Measurements from ENCODE around the gene CDH24. TPM values are rescaled to one million over a fixed set of nuclear protein-coding genes. Genes with fewer than 3 reads are reported as not detected.

The CDH24 gene
- total and polyA plus RNA-seq, 2 of the 13 experiments (the other 11 are each of a cell fraction or from before 2014, with no cell fraction given): 0.69 to 0.99 TPM

- Histone ChIP-seq H3K4me1 (ENCODE audit: insufficient read depth, low read length) (peaks cover 54% of the 10 kb centered on the region), H3K9ac (ENCODE audit: insufficient read depth, low read depth, low read length) (no peak overlapping the region), H3K27ac (ENCODE audit: extremely low read length, insufficient read depth, low read length) (no peak overlapping the region), H3K4me3 (replicated peaks in 1 of 3; ENCODE audit: insufficient read depth in 1 of 3, low read depth in 2 of 3, low read length in 3 of 3) (no peak overlapping the region), H3K27me3 (ENCODE audit: control insufficient read depth in 1 of 2, insufficient read depth in 2 of 2, low read length in 2 of 2) (no peaks in the 10 kb centered on the region; a peak in 1 of 5 replicates), H3K36me3 (replicated peaks in 1 of 2; ENCODE audit: control insufficient read depth in 1 of 2, insufficient read depth in 2 of 2, low read length in 2 of 2) (peaks cover 31 to 51% of the 10 kb centered on the region in 2 experiments), H3K4me2 (ENCODE audit: low read depth, low read length) (no peak overlapping the region), H4K20me1 (ENCODE audit: insufficient read depth, low read length) (0 out of 2 replicates have a peak, but pooled peaks cover 2% of the 10 kb centered on the region), H2AFZ (ENCODE audit: low read length) (no peak overlapping the region), H3K79me2 (ENCODE audit: insufficient read depth, low read length) (peaks cover 49% of the 10 kb centered on the region), H3K9me3 (ENCODE audit: low read length) (no peaks in the 10 kb centered on the region)
- no peak for ATAC-seq
- no peak for FAIRE-seq
- POLR2A ChIA-PET: interaction anchor here (0.9 to 15.1 kb wide), 4 partner anchors 9 to 61 kb away, joined by 3 to 203 read pairs (median 4); no protein-coding TSS in a partner anchor
- in situ Hi-C loops (cut with HindIII; ENCODE audit: extremely low pct_ligation_motif_present, low pct_unique_long_range_greater_than_20kb) (no loop called here), intact Hi-C loops (cut with micrococcal nuclease; ENCODE audit: unreplicated experiment) (no loop called here)
- TF ChIP-seq SNAPC2 (CRISPR knock-in tag; IDR thresholded peaks at IDR 0.05) (no peak), SYNCRIP (IDR thresholded peaks at IDR 0.05; ENCODE audit: insufficient read depth, low read depth, low read length) (no peak), HNF4G (IDR thresholded peaks at IDR 0.05; ENCODE audit: borderline replicate concordance, low read depth, low read length) (no peak), HNF4G (CRISPR knock-in tag; IDR thresholded peaks at IDR 0.05; ENCODE audit: borderline replicate concordance, low read depth) (no peak), ESRRA (CRISPR knock-in tag; IDR thresholded peaks at IDR 0.05; ENCODE audit: low read depth) (no peak), ERF (CRISPR knock-in tag; IDR thresholded peaks at IDR 0.05) (no peak), REXO4 (CRISPR knock-in tag; IDR thresholded peaks at IDR 0.05; ENCODE audit: borderline replicate concordance) (no peak), ZNF460 (CRISPR knock-in tag; IDR thresholded peaks at IDR 0.05; ENCODE audit: borderline replicate concordance) (no peak), SIX1 (CRISPR knock-in tag; IDR thresholded peaks at IDR 0.05; ENCODE audit: borderline replicate concordance) (no peak), RORA (CRISPR knock-in tag; IDR thresholded peaks at IDR 0.05) (0 out of 2 replicates have a peak, but pooled peaks have one; percentile 49), POLR2A (IDR thresholded peaks at IDR 0.05; ENCODE audit: insufficient read depth in 1 of 2, low read depth in 2 of 2, low read length in 2 of 2) (0 out of 4 replicates have a peak, but pooled peaks of 1 of the 2 experiments have one; percentile 15), ZBTB43 (CRISPR knock-in tag; conservative IDR thresholded peaks at IDR 0.05) (no peak), ZNF12 (CRISPR knock-in tag; IDR thresholded peaks at IDR 0.05) (no peak), SMAD9 (CRISPR knock-in tag; IDR thresholded peaks at IDR 0.05) (no peak), PRDM10 (CRISPR knock-in tag; IDR thresholded peaks at IDR 0.05; ENCODE audit: low read depth) (no peak), ZNF614 (CRISPR knock-in tag; IDR thresholded peaks at IDR 0.05; ENCODE audit: borderline replicate concordance) (no peak), RBM22 (optimal IDR thresholded peaks at IDR 0.05; ENCODE audit: low read length) (peak; percentile 73), ZNF264 (CRISPR knock-in tag; IDR thresholded peaks at IDR 0.05) (no peak), RBFOX2 (IDR thresholded peaks at IDR 0.05; ENCODE audit: low read depth, low read length) (peak; percentile 59; the same call in 1 of the 2 replicates), ZBTB26 (CRISPR knock-in tag; IDR thresholded peaks at IDR 0.05; ENCODE audit: borderline replicate concordance) (no peak), POLR2G (IDR thresholded peaks at IDR 0.05; ENCODE audit: low read depth, low read length) (peak; percentile 49)
- 98% methylated on average over 4 of the region's 4 CpGs for WGBS (ENCODE audit: low lambda C conversion rate)
- CTCF ChIA-PET (ENCODE audit: low intra/inter-chr PET ratio, low total read pairs): no interaction called here
- DNase-seq (ENCODE audit: low spot score): no peak
- BruUV-seq (replicated peaks): TSS peak; percentile 32
These were observed 26.4 kb downstream of the CDH24 start for GRCh38 chr14:23030936-23031335.
